ENCODE data around the gene UNC119. TPM values are rescaled to one million over a fixed set of nuclear protein-coding genes. Genes with fewer than 3 reads are reported as not detected.

Gene UNC119
- total and polyA plus RNA-seq, 2 experiments from 2014 or later = 101 to 124 TPM

GRCh38 chr17:28527859-28528258, 24.6 kb downstream of the UNC119 start:
- H3K27ac ChIP-seq = no peak overlapping the region
- H3K27me3 ChIP-seq = no peaks in the 10 kb centered on the region
- no peak overlapping the region for H3K4me3 ChIP-seq
- no peaks in the 10 kb centered on the region for H3K36me3 ChIP-seq
- H3K9me3 ChIP-seq (ENCODE audit: low read depth) = no peaks in the 10 kb centered on the region
- peaks cover 17% of the 10 kb centered on the region for H3K4me1 ChIP-seq (ENCODE audit: low read depth)
- TF ChIP-seq CTCF (IDR thresholded peaks at IDR 0.05; ENCODE audit: low read depth, low read length) = no peak
- no peak for DNase-seq (ENCODE audit: low read depth in 1 of 2, low spot score in 1 of 2)

DNA sequence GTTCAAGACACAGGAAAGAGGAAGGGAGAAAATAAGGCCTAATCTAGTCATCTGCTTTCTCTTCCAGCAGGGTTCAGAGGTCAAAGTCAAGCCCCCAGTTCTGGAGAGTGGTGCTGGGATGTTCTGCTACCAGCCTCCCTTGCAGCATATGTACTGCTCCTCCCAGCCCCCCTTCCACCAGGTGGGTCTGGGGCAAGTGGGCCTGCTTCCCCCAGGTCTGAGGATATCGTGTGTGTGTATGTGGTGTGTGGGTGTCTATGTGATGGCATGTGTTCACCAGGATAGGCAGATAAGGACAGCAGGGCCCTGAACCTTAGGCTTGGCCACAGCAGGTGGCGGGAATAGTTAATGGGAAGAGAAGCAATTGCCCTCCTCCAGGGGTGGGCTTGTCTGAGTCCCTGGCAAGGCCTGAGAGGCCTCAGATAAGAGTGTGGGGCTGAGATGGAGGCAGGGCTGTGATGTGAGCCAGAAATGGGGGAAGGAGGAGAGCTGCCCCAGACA, 25.2 kb downstream of the UNC119 start:
- TF ChIP-seq CTCF (IDR thresholded peaks at IDR 0.05; ENCODE audit: low read depth, low read length) = no peak
- Histone ChIP-seq H3K27ac (no peak overlapping the region), H3K9me3 (ENCODE audit: low read depth) (no peaks in the 10 kb centered on the region), H3K36me3 (no peaks in the 10 kb centered on the region), H3K4me1 (ENCODE audit: low read depth) (peaks cover 17% of the 10 kb centered on the region), H3K4me3 (no peak overlapping the region), H3K27me3 (no peaks in the 10 kb centered on the region)
- DNase-seq (ENCODE audit: low read depth in 1 of 2, low spot score in 1 of 2) = no peak

- no peak overlapping the region for H3K4me3 ChIP-seq
- no peak overlapping the region for H3K27ac ChIP-seq
- no peaks in the 10 kb centered on the region for H3K36me3 ChIP-seq
- DNase-seq (ENCODE audit: low read depth in 1 of 2, low spot score in 1 of 2) = no peak
- no peaks in the 10 kb centered on the region for H3K27me3 ChIP-seq
- no peaks in the 10 kb centered on the region for H3K9me3 ChIP-seq (ENCODE audit: low read depth)
- H3K4me1 ChIP-seq (ENCODE audit: low read depth) = peaks cover 17% of the 10 kb centered on the region
- no peak for TF ChIP-seq CTCF (IDR thresholded peaks at IDR 0.05; ENCODE audit: low read depth, low read length)
These were observed 26.0 kb downstream of the UNC119 start for GRCh38 chr17:28526381-28526780.

- no peaks in the 10 kb centered on the region for H3K27me3 ChIP-seq
- H3K9me3 ChIP-seq (ENCODE audit: low read depth) = no peaks in the 10 kb centered on the region
- H3K36me3 ChIP-seq = no peaks in the 10 kb centered on the region
- H3K27ac ChIP-seq = peak overlapping the region; percentile 73
- no peak for TF ChIP-seq CTCF (IDR thresholded peaks at IDR 0.05; ENCODE audit: low read depth, low read length)
- H3K4me1 ChIP-seq (ENCODE audit: low read depth) = peaks cover 17% of the 10 kb centered on the region
- DNase-seq (ENCODE audit: low read depth in 1 of 2, low spot score in 1 of 2) = peak; percentile 43 to 71
- no peak overlapping the region for H3K4me3 ChIP-seq
These were observed 27.7 kb downstream of the UNC119 start for GRCh38 chr17:28524476-28525424.

DNA sequence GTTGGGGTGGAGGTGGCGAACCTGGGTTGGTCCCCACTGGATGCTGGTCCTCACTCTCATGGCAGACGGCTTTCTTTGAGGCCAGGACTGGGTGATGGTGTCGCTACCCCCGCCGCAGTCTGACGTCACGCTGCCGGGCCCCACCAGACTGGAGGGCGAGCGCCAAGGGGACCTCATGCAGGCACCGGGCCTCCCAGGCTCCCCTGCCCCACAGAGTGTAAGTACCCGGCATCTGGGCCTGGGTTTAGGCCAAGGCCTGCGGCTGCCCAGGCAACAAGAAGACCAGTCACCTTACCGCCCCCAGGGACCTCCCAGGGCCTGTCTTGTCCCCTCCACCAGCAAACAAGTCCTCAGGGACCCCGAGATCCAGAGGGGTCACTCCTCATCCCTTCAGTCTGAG, 28.5 kb downstream of the UNC119 start:
- Histone ChIP-seq H3K36me3 (no peaks in the 10 kb centered on the region), H3K4me3 (no peak overlapping the region), H3K4me1 (ENCODE audit: low read depth) (peaks cover 17% of the 10 kb centered on the region), H3K9me3 (ENCODE audit: low read depth) (no peaks in the 10 kb centered on the region), H3K27me3 (no peaks in the 10 kb centered on the region), H3K27ac (no peak overlapping the region)
- no peak for DNase-seq (ENCODE audit: low read depth in 1 of 2, low spot score in 1 of 2)
- no peak for TF ChIP-seq CTCF (IDR thresholded peaks at IDR 0.05; ENCODE audit: low read depth, low read length)
